ENCODE measurements around the gene ATP11A.
"Not testable (repeated sequence)": the region's sequence is repeated elsewhere in the genome, so short reads cannot be mapped to it uniquely, and the experiment has no call there.

ATP11A gene

GRCh38 chr13:112774448-112774792 lies 84.6 kb downstream of the ATP11A start:
- no peak for DNase-seq (ENCODE audit: low spot score)

GRCh38 chr13:112774829-112775565 lies 85.2 kb downstream of the ATP11A start:
- no peak for DNase-seq (ENCODE audit: low spot score)

- peak; percentile 10 for DNase-seq (ENCODE audit: low spot score)
Measured at GRCh38 chr13:112775791-112776279, 86.0 kb downstream of the ATP11A start.

GRCh38 chr13:112776354-112776753 lies 86.5 kb downstream of the ATP11A start:
- DNase-seq (ENCODE audit: low spot score), result no peak

- DNase-seq (ENCODE audit: low spot score), result no peak
Measured at GRCh38 chr13:112776971-112777370, 87.1 kb downstream of the ATP11A start.

- no peak for DNase-seq (ENCODE audit: low spot score)
Measured at GRCh38 chr13:112777637-112778406, 88.0 kb downstream of the ATP11A start.

- DNase-seq (ENCODE audit: low spot score), result no peak
Measured at GRCh38 chr13:112779856-112780604, 90.2 kb downstream of the ATP11A start.

GRCh38 chr13:112781287-112781686 lies 91.4 kb downstream of the ATP11A start:
- DNase-seq (ENCODE audit: low spot score), result no peak

GRCh38 chr13:112781881-112782361 lies 92.1 kb downstream of the ATP11A start:
- no peak for DNase-seq (ENCODE audit: low spot score)

- no peak for DNase-seq (ENCODE audit: low spot score)
Measured at GRCh38 chr13:112782429-112783010, 92.7 kb downstream of the ATP11A start.

GRCh38 chr13:112783135-112783977 lies 93.5 kb downstream of the ATP11A start:
- no peak for DNase-seq (ENCODE audit: low spot score)

GRCh38 chr13:112783978-112784371 lies 94.1 kb downstream of the ATP11A start:
- DNase-seq (ENCODE audit: low spot score), result no peak

GRCh38 chr13:112784811-112785482 lies 95.1 kb downstream of the ATP11A start:
- no peak for DNase-seq (ENCODE audit: low spot score)

GRCh38 chr13:112785483-112785856 lies 95.6 kb downstream of the ATP11A start:
- DNase-seq (ENCODE audit: low spot score), result no peak

GRCh38 chr13:112786810-112787209 lies 97.0 kb downstream of the ATP11A start:
- not testable (repeated sequence) for DNase-seq (ENCODE audit: low spot score)

- DNase-seq (ENCODE audit: low spot score), result no peak
Measured at GRCh38 chr13:112790735-112791641, 101.2 kb downstream of the ATP11A start.

GRCh38 chr13:112791663-112792440 lies 102.0 kb downstream of the ATP11A start:
- DNase-seq (ENCODE audit: low spot score), result no peak

GRCh38 chr13:112792511-112792910 lies 102.7 kb downstream of the ATP11A start:
- no peak for DNase-seq (ENCODE audit: low spot score)
